Progenitor cell of endocrine pancreas (in vitro differentiated cells): ENCODE measurements around the gene HMG20B. TPM values are rescaled to one million over a fixed set of nuclear protein-coding genes. Genes with fewer than 3 reads are reported as not detected.

Experiments
- DNase-seq: peaks from one replicate; pipeline ENCODE4 v3.0.0; 2021; ENCODE audit warnings: low spot score; ENCODE audit not compliant: unreplicated experiment
- H3K27ac Mint-ChIP-seq: 2 replicates; pipeline ENCODE4 v1.8.0; 2021; ENCODE audit warnings: mild to moderate bottlenecking, moderate library complexity, mixed read lengths
- H3K27me3 Mint-ChIP-seq: 2 replicates; pipeline ENCODE4 v1.8.0; 2021; ENCODE audit warnings: mixed read lengths
- H3K36me3 Mint-ChIP-seq: 2 replicates; pipeline ENCODE4 v1.8.0; 2022; ENCODE audit warnings: mixed read lengths; ENCODE audit not compliant: insufficient read depth
- H3K4me1 Mint-ChIP-seq: 2 replicates; pipeline ENCODE4 v1.8.0; 2021; ENCODE audit warnings: low read depth, mixed read lengths
- H3K4me3 Mint-ChIP-seq: 2 replicates; pipeline ENCODE4 v1.8.0; 2021; ENCODE audit warnings: low read depth, mild to moderate bottlenecking, moderate library complexity, mixed read lengths
- H3K9me3 Mint-ChIP-seq: 2 replicates; pipeline ENCODE4 v1.8.0; 2021; ENCODE audit warnings: low read depth, mixed read lengths
- CTCF ChIP-seq: fragments of 200-600 bp; sonication (generic); IDR thresholded peaks from one replicate; pipeline ENCODE4 v1.5.0; 2021; ENCODE audit warnings: antibody characterized with exemption, mild to moderate bottlenecking; ENCODE audit not compliant: unreplicated experiment
- total RNA-seq: library from RNA; stranded (reverse); gene quantifications from 2 replicates; pipeline ENCODE4 v1.2.1, GENCODE V29; 2021

HMG20B gene
- total RNA-seq, 1 donor from 2014 or later, result 79.7 TPM

- Mint-ChIP-seq H3K27ac (no peak overlapping the region), H3K4me3 (no peak overlapping the region), H3K36me3 (no peaks in the 10 kb centered on the region), H3K4me1 (no peaks in the 10 kb centered on the region), H3K27me3 (peaks cover 14% of the 10 kb centered on the region), H3K9me3 (no peaks in the 10 kb centered on the region)
- no peak for DNase-seq
- TF ChIP-seq CTCF, result no peak
These were observed 33.0 kb downstream of the HMG20B start for GRCh38 chr19:3605770-3606169.

GRCh38 chr19:3606174-3606689 lies 33.5 kb downstream of the HMG20B start:
- peaks cover 14% of the 10 kb centered on the region for H3K27me3 Mint-ChIP-seq
- H3K4me1 Mint-ChIP-seq, result no peaks in the 10 kb centered on the region
- TF ChIP-seq CTCF, result no peak
- H3K9me3 Mint-ChIP-seq, result no peaks in the 10 kb centered on the region
- H3K36me3 Mint-ChIP-seq, result no peaks in the 10 kb centered on the region
- no peak for DNase-seq
- no peak overlapping the region for H3K4me3 Mint-ChIP-seq
- H3K27ac Mint-ChIP-seq, result no peak overlapping the region

- no peak for TF ChIP-seq CTCF
- no peak within 1 kb of the TSS for H3K27ac Mint-ChIP-seq
- H3K4me3 Mint-ChIP-seq, result no peak within 1 kb of the TSS
- no peaks in the 10 kb centered on the region for H3K36me3 Mint-ChIP-seq
- H3K4me1 Mint-ChIP-seq, result no peaks in the 10 kb centered on the region
- no peaks in the 10 kb centered on the region for H3K9me3 Mint-ChIP-seq
- H3K27me3 Mint-ChIP-seq, result peaks cover 14% of the 10 kb centered on the region
- DNase-seq, result no peak
These were observed 34.0 kb downstream of the HMG20B start, which contains the start of gene TBXA2R for GRCh38 chr19:3606690-3607289. TSS of gene TBXA2R (minus strand) at chr19:3606875. CDS start at chr19:3600634, 6,241 bp downstream.

- no peak for DNase-seq
- TF ChIP-seq CTCF, result no peak
- no peak overlapping the region for H3K27ac Mint-ChIP-seq
- H3K36me3 Mint-ChIP-seq, result peaks cover 3% of the 10 kb centered on the region
- H3K9me3 Mint-ChIP-seq, result no peaks in the 10 kb centered on the region
- no peaks in the 10 kb centered on the region for H3K4me1 Mint-ChIP-seq
- H3K4me3 Mint-ChIP-seq, result no peak overlapping the region
- peaks cover 14% of the 10 kb centered on the region for H3K27me3 Mint-ChIP-seq
These were observed 34.7 kb downstream of the HMG20B start for GRCh38 chr19:3607303-3608078.

- Mint-ChIP-seq H3K36me3 (peaks cover 3% of the 10 kb centered on the region), H3K9me3 (no peaks in the 10 kb centered on the region), H3K27me3 (peaks cover 14% of the 10 kb centered on the region), H3K4me1 (no peaks in the 10 kb centered on the region), H3K27ac (no peak overlapping the region), H3K4me3 (no peak overlapping the region)
- DNase-seq, result no peak
- TF ChIP-seq CTCF, result no peak
These were observed 35.4 kb downstream of the HMG20B start for GRCh38 chr19:3608079-3608641.
